GM18517 (cell line): Measurements from ENCODE around the gene CDC25B.
"Not testable (repeated sequence)": the region's sequence is repeated elsewhere in the genome, so short reads cannot be mapped to it uniquely, and the experiment has no call there.

Source experiments
- ATAC-seq: cut with Tn5 transposase; IDR thresholded peaks from one replicate; pipeline ENCODE4 v1.9.1; 2021; ENCODE audit warnings: mild to moderate bottlenecking, moderate library complexity; ENCODE audit not compliant: unreplicated experiment

The CDC25B gene

GRCh38 chr20:3784216-3784853 lies 11.8 kb upstream of the CDC25B start:
- no peak for ATAC-seq

GRCh38 chr20:3784863-3785239 lies 11.3 kb upstream of the CDC25B start:
- ATAC-seq, result no peak

- ATAC-seq, result no peak
Observed at GRCh38 chr20:3785240-3786125, 10.6 kb upstream of the CDC25B start.

DNA sequence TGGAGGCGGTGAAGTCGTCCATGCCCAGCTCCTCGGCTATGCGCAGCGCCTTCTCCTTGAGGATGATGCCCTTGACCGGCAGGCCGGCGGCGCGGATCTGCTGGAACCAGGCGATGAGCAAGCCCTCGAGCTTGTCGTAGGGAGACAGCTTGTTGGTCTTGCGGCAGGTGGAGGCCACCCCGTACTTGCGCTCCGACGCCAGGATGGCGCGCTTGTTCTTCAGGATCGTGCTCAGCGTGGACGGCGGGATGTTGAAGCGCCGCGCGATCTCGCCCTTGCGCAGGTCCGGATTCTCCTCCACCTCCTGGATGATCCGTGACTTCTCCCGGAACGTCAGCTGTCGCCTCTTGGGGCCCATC lies 10.0 kb upstream of the CDC25B start:
- ATAC-seq, result no peak

DNA sequence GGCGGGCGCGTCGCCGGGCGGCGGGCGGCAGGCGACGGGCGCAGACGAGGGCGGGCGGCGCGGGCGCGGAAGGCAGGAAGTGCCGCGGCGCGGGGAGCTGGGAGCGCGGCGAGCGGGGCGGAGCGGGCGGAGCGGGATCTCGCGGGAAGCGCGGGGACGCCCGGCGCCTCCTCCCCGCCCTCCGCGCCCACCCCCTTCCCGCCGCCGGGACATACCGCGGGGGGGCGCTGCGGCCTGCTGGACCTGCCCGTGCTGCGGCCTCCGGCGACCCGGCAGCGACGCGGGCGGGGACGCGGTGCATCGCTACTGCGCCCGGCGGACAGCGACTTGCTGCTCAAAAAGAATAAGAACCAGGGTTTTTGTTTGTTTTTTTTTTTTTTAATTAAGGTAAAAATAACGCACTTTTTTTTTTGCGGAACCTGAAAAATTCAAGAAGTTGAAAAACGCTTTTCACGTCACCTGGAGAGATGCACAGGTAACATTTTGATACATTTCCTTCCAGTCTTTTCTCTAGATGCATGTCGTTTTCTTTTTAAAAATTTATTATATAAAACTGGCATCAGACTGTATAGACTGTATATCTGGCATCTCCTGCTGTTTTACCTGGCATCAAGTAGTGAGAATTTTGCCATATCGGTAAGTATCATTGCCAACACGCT lies 9.3 kb upstream of the CDC25B start, which contains the start of gene CENPB:
Gene CENPB, minus strand, starts transcription at position 76 of the 659 bp plus-strand sequence. CDS start 257 bp downstream, outside the sequence.
- ATAC-seq, result peak; percentile 68

DNA sequence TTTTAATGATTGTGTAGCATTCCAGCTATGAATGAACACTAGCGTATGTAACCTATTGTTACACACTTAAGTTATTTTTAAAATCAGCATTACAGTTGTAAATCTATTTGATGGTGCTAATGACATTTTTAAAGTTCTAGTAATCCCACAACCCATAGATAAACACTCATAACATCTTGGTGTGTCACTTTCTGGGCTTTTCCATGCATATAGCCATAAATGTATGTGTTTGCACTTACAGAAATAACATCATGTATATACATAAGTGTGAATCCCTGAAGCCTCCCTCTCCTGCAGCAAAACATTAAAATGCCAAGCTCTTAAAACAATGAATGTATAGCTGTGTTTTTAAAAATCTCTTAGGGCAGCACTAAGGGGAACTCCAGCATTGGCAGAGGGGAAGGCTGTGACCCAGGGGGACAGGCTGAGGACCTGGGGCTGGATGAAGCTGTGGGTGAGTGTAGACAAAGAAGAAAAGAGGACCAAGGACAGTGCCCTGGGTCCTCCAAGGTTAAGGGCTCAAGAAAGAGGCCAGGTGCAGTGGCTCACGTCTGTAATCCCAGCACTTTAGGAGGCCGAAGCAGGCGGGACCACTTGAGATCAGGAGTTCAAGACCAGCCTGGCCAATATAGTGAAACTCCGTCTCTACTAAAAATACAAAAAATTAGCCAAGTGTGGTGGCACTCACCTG lies 8.6 kb upstream of the CDC25B start:
- ATAC-seq, result no peak

GRCh38 chr20:3788685-3789155 lies 7.4 kb upstream of the CDC25B start:
- no peak for ATAC-seq

DNA sequence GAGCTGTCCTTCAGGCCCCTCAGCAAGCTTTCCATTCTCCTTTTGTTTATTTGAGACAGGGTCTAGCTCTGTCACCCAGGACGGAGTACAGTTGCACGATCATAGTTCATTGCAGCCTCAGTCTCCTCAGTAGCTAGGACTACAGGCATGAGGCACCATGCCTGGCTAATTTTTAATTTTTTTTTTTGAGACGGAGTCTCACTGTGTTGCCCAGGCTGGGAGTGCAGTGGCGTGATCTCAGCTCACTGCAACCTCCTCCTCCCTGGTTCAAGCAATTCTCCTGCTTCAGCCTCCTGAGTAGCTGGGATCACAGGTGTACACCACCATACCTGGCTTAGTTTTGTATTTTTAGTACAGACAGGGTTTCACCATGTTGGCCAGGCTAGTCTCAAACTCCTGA lies 6.9 kb upstream of the CDC25B start:
- ATAC-seq, result not testable (repeated sequence)

GRCh38 chr20:3794168-3794567 lies 1.9 kb upstream of the CDC25B start:
- ATAC-seq, result not testable (repeated sequence)

- ATAC-seq, result no peak
Observed at GRCh38 chr20:3794701-3795420, 1.2 kb upstream of the CDC25B start.

DNA sequence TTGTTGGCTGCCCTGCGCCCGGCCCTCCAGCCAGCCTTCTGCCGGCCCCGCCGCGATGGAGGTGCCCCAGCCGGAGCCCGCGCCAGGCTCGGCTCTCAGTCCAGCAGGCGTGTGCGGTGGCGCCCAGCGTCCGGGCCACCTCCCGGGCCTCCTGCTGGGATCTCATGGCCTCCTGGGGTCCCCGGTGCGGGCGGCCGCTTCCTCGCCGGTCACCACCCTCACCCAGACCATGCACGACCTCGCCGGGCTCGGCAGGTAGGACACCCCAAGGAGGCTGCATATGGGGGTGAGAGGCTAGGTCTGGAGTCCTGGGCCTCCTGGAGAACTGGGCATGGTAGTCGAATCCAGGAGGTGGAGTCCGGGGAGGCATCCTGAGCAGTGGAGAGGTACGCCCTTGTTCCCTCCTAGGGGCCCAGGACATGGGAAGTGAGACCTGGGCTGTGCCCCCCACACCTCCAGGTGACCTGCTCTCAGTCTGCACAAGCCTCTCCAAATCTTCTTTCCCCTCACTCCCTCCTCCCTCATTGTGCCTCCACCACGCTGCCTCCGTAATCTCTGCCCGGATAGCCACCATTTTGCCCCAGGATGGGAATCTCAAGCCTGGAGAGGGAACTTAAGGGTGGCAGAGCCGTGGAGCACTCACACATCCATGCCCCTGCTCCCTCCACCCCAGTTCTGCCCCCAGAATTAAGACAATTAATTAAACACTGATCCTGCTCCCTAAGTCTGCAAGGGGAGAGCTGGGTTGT lies 541 bp downstream of the CDC25B start:
- no peak for ATAC-seq

GRCh38 chr20:3797226-3797545 lies 1.1 kb downstream of the CDC25B start:
- no peak for ATAC-seq

- ATAC-seq, result no peak
Observed at GRCh38 chr20:3797592-3798372, 1.7 kb downstream of the CDC25B start.

GRCh38 chr20:3798373-3798768 lies 2.3 kb downstream of the CDC25B start:
- ATAC-seq, result no peak

GRCh38 chr20:3798908-3799248 lies 2.8 kb downstream of the CDC25B start:
- ATAC-seq, result no peak

DNA sequence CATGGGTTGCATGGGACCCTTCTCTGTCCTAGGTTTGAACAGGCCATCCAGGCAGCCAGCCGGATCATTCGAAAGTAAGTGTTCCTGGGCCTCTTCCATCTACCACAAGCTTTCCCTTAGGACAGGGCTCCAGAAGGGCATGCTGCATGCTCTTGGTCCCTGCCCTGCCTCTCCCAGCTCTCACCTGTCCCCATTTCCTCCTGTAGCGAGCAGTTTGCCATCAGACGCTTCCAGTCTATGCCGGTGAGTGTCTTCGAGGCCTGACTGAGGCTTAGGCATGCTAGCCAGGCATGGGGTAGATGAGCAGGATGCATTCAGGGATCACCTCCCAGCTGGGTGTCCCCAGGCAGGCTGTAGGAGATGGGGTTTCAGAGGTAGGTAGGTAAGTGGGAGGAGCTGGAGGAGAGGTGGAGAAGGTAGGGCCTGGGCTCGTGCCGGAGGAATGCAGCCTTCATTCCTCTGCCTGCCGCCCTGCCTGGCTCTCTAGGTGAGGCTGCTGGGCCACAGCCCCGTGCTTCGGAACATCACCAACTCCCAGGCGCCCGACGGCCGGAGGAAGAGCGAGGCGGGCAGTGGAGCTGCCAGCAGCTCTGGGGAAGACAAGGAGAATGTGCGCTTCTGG lies 4.3 kb downstream of the CDC25B start:
- ATAC-seq, result no peak

GRCh38 chr20:3800878-3801260 lies 4.8 kb downstream of the CDC25B start:
- ATAC-seq, result no peak

DNA sequence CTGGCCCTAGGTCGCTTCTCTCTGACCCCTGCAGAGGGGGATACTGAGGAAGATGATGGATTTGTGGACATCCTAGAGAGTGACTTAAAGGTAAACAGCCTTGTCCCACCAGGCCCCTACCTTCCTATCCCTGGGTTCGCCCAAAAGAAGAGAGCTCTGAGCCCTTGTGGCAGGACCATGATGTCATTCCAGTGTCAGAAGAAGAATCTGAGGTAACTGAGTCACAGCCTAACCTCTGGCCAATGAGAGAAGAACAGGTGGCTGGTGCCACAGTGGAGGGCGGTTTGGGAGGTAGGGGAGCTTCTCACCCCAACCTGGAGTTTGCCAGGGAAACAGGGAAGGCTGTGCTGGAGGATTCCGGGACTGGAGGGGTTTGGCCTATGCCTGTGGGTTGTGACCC lies 5.2 kb downstream of the CDC25B start:
- ATAC-seq, result no peak

DNA sequence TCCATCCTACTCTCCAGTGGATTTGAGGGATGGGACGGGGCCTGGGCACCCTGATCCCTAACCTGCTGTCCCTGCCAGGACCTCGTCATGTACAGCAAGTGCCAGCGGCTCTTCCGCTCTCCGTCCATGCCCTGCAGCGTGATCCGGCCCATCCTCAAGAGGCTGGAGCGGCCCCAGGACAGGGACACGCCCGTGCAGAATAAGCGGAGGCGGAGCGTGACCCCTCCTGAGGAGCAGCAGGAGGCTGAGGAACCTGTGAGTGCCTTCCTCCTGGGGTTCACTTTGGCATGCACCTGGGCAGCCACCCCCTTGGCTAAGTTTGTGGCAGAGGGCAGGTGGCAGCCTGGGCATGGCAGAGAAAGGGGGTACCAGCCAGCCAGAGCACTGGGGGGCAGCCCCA lies 5.7 kb downstream of the CDC25B start:
- ATAC-seq, result no peak
